Left lobe of liver (tissue), 2 donors: ENCODE results near the gene FBXW11. TPM values are rescaled to one million over a fixed set of nuclear protein-coding genes. Genes with fewer than 3 reads are reported as not detected.

Experiments used
- ATAC-seq: fragments of 200-7000 bp; cut with Tn5 transposase; one replicate; pipeline ENCODE4 v1.9.1; 2020; ENCODE audit warnings: mild to moderate bottlenecking, moderate library complexity
- DNase-seq: peaks from one replicate; pipeline ENCODE4 v3.0.0-alpha.2; 2020; ENCODE audit warnings: low spot score
- total RNA-seq: library from RNA; stranded (reverse); gene quantifications from one replicate; pipeline ENCODE4 v1.2.1, GENCODE V29; 2021
- donor health status: DM: no; HTN: no; CAD: no; lungs with moderate emphysema.
- donor health status: DM: no; HTN: yes; CAD: no.

Gene FBXW11
- total RNA-seq, 1 donor from 2014 or later, result 21.9 TPM

- no peak for DNase-seq
- ATAC-seq, result no peak
These were observed 192.5 kb downstream of the FBXW11 start for GRCh38 chr5:171813813-171814490.

- no peak for ATAC-seq
These were observed 193.2 kb downstream of the FBXW11 start for GRCh38 chr5:171813270-171813669.

More at GRCh38 chr5:171813270-171813669, 193.2 kb downstream of the FBXW11 start:
- DNase-seq, result no peak

Other genes with a start within 250 kb of the FBXW11 start
- gene SMIM23, start 220.8 kb downstream of the FBXW11 start, total RNA-seq, result not detected
- gene STK10, start 181.6 kb upstream of the FBXW11 start, total RNA-seq, result 9.1 TPM
- not detected for gene EFCAB9, start 187.5 kb upstream of the FBXW11 start, total RNA-seq